ENCODE results near the gene TBC1D22A. TPM values are rescaled to one million over a fixed set of nuclear protein-coding genes. Genes with fewer than 3 reads are reported as not detected.

TBC1D22A gene
- total and polyA plus RNA-seq, 9 of the 15 experiments (the other 6 are each of a cell fraction or from before 2014, with no cell fraction given), result 0.20 to 11.5 (median 5.2) TPM

GRCh38 chr22:47091246-47091651 lies 328.8 kb downstream of the TBC1D22A start (continued):
- TF ChIP-seq, protein P1, sequence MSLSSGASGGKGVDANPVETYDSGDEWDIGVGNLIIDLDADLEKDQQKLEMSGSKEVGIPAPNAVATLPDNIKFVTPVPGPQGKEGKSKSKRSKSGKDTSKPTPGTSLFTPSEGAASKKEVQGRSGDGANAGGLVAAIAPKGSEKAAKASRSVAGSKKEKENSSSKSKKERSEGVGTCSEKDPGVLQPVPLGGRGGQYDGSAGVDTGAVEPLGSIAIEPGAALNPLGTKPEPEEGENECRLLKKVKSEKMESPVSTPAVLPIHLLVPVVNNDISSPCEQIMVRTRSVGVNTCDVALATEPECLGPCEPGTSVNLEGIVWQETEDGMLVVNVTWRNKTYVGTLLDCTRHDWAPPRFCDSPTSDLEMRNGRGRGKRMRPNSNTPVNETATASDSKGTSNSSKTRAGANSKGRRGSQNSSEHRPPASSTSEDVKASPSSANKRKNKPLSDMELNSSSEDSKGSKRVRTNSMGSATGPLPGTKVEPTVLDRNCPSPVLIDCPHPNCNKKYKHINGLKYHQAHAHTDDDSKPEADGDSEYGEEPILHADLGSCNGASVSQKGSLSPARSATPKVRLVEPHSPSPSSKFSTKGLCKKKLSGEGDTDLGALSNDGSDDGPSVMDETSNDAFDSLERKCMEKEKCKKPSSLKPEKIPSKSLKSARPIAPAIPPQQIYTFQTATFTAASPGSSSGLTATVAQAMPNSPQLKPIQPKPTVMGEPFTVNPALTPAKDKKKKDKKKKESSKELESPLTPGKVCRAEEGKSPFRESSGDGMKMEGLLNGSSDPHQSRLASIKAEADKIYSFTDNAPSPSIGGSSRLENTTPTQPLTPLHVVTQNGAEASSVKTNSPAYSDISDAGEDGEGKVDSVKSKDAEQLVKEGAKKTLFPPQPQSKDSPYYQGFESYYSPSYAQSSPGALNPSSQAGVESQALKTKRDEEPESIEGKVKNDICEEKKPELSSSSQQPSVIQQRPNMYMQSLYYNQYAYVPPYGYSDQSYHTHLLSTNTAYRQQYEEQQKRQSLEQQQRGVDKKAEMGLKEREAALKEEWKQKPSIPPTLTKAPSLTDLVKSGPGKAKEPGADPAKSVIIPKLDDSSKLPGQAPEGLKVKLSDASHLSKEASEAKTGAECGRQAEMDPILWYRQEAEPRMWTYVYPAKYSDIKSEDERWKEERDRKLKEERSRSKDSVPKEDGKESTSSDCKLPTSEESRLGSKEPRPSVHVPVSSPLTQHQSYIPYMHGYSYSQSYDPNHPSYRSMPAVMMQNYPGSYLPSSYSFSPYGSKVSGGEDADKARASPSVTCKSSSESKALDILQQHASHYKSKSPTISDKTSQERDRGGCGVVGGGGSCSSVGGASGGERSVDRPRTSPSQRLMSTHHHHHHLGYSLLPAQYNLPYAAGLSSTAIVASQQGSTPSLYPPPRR (CRISPR knock-in tag; IDR thresholded peaks at IDR 0.05; ENCODE audit: borderline replicate concordance), result no peak
- TF ChIP-seq MBD2 (IDR thresholded peaks at IDR 0.05; ENCODE audit: borderline replicate concordance, low read depth) (0 out of 2 replicates have a peak, but pooled peaks have one; percentile 5), MYC (IDR thresholded peaks at IDR 0.05; ENCODE audit: low read depth, low read length) (0 out of 2 replicates have a peak, but pooled peaks have one; percentile 56), MYC (CRISPR knock-in tag; IDR thresholded peaks at IDR 0.05; ENCODE audit: borderline replicate concordance, low read depth) (no peak), ZNF282 (CRISPR knock-in tag; IDR thresholded peaks at IDR 0.05) (no peak), PBX2 (CRISPR knock-in tag; IDR thresholded peaks at IDR 0.05; ENCODE audit: low read depth) (no peak), PBX2 (tag; conservative IDR thresholded peaks at IDR 0.05; ENCODE audit: low read depth) (peak; percentile 2; the same call in 1 of the 2 replicates), RFX5 (IDR thresholded peaks at IDR 0.05; ENCODE audit: low read depth, low read length) (no peak), DIDO1 (tag; IDR thresholded peaks at IDR 0.05; ENCODE audit: low read depth) (no peak), MECOM (CRISPR knock-in tag; IDR thresholded peaks at IDR 0.05) (no peak), RBM34 (IDR thresholded peaks at IDR 0.05; ENCODE audit: borderline replicate concordance, insufficient read depth, low read length) (no peak), CBFA2T3 (IDR thresholded peaks at IDR 0.05) (peak; percentile 21; the same call in 1 of the 2 replicates), MEIS2 (IDR thresholded peaks at IDR 0.05; ENCODE audit: partially characterized antibody) (peak; percentile 33), CXXC5 (CRISPR knock-in tag; IDR thresholded peaks at IDR 0.05) (peak; percentile 73), ZNF143 (CRISPR knock-in tag; IDR thresholded peaks at IDR 0.05) (no peak), TCF3 (CRISPR knock-in tag; IDR thresholded peaks at IDR 0.05) (0 out of 2 replicates have a peak, but pooled peaks have one; percentile 10), NCOR1 (IDR thresholded peaks at IDR 0.05) (peak; percentile 16; the same call in 1 of the 2 replicates), JUND (IDR thresholded peaks at IDR 0.05; ENCODE audit: borderline replicate concordance, low read depth, low read length) (no peak), JUND (tag; IDR thresholded peaks at IDR 0.05; ENCODE audit: borderline replicate concordance, low read depth, low read length) (peak; percentile 60; the same call in 2 of the 3 replicates)
- TF ChIP-seq, protein P2, sequence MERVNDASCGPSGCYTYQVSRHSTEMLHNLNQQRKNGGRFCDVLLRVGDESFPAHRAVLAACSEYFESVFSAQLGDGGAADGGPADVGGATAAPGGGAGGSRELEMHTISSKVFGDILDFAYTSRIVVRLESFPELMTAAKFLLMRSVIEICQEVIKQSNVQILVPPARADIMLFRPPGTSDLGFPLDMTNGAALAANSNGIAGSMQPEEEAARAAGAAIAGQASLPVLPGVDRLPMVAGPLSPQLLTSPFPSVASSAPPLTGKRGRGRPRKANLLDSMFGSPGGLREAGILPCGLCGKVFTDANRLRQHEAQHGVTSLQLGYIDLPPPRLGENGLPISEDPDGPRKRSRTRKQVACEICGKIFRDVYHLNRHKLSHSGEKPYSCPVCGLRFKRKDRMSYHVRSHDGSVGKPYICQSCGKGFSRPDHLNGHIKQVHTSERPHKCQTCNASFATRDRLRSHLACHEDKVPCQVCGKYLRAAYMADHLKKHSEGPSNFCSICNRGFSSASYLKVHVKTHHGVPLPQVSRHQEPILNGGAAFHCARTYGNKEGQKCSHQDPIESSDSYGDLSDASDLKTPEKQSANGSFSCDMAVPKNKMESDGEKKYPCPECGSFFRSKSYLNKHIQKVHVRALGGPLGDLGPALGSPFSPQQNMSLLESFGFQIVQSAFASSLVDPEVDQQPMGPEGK (CRISPR knock-in tag; IDR thresholded peaks at IDR 0.05; ENCODE audit: borderline replicate concordance), result no peak

All from K562 (cell line).